RWPE2 (cell line): ENCODE results near the gene OR51E1.

Experiments
- ATAC-seq: fragments of 200-7000 bp; cut with Tn5 transposase; 3 replicates; pipeline ENCODE4 v1.9.1; 2021; ENCODE audit warnings: low read depth
- DNase-seq: peaks from one replicate; pipeline ENCODE4 v3.0.0-alpha.2; 2020; ENCODE audit warnings: low spot score
- H3K27ac ChIP-seq: fragments of 450-650 bp; 2 replicates; pipeline ENCODE4 v1.5.1; 2017; ENCODE audit warnings: mild to moderate bottlenecking; ENCODE audit not compliant: poor library complexity, severe bottlenecking
- H3K27me3 ChIP-seq: fragments of 250-450 bp; sonication (Bioruptor Pico); 2 replicates; pipeline ENCODE4 v1.5.1; 2021; ENCODE audit warnings: mild to moderate bottlenecking, moderate library complexity; ENCODE audit not compliant: insufficient read depth, poor library complexity, severe bottlenecking
- H3K36me3 ChIP-seq: fragments of 250-450 bp; sonication (Bioruptor Pico); 2 replicates; pipeline ENCODE4 v1.5.1; 2020; ENCODE audit warnings: low read depth, mild to moderate bottlenecking, moderate library complexity
- H3K4me1 ChIP-seq: fragments of 250-450 bp; sonication (Bioruptor Pico); 2 replicates; pipeline ENCODE4 v1.5.1; 2021; ENCODE audit warnings: mild to moderate bottlenecking, moderate library complexity; ENCODE audit not compliant: insufficient read depth, poor library complexity, severe bottlenecking
- H3K4me3 ChIP-seq: fragments of 250-450 bp; sonication (Bioruptor Pico); 2 replicates; pipeline ENCODE4 v1.5.1; 2021; ENCODE audit warnings: mild to moderate bottlenecking, moderate library complexity; ENCODE audit not compliant: severe bottlenecking
- H3K9me3 ChIP-seq: fragments of 250-450 bp; sonication (Bioruptor Pico); 2 replicates; pipeline ENCODE4 v1.5.1; 2021; ENCODE audit warnings: mild to moderate bottlenecking, moderate library complexity; ENCODE audit not compliant: severe bottlenecking
- CTCF ChIP-seq: fragments of 450-650 bp; IDR thresholded peaks from one replicate; pipeline ENCODE4 v1.5.1; 2017; ENCODE audit warnings: mild to moderate bottlenecking, moderate library complexity; ENCODE audit not compliant: poor library complexity, severe bottlenecking

The OR51E1 gene

DNA sequence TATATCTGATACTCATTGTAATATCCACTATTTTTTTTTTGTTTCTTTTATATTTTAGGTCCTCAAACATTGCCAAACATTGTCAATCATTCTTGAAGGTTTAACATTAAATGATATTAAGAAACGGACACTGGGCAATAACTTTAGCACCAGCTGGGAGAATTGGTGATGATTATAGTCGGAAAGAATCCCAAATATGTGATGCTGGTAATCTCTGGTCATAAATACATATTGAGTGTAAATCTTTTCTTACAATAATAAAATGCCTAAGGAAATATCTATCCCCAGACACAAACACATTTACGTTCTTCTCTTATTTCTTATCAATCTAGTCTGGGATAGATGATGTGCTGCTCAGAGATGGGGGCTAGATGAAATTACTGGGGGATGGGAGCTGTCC, 28.7 kb downstream of the OR51E1 start:
- Histone ChIP-seq H3K9me3 (no peaks in the 10 kb centered on the region), H3K27me3 (no peaks in the 10 kb centered on the region), H3K4me1 (no peaks in the 10 kb centered on the region), H3K27ac (no peak overlapping the region), H3K36me3 (no peaks in the 10 kb centered on the region), H3K4me3 (no peak overlapping the region)
- no peak for ATAC-seq
- TF ChIP-seq CTCF: no peak
- no peak for DNase-seq

DNA sequence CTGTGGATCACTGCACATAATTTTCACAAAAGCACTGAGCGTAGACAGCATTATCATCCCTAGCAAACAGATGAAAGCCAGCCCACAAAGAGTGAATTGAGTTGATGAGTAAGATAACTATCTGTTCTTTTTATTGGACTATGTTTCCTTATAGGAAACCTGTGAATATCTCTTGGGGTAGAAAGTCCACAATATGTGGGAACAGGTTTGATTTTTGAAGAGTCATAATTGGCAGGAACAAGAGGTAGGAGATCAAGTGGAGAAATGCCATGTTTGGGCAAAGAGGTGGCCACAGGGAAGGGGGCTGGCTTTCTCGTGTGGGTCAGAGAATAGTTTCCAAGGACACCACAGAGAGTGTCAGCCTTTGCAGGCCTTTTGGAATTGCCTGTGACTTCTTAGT, 30.0 kb downstream of the OR51E1 start:
- no peak for ATAC-seq
- Histone ChIP-seq H3K4me1 (no peaks in the 10 kb centered on the region), H3K27me3 (no peaks in the 10 kb centered on the region), H3K9me3 (no peaks in the 10 kb centered on the region), H3K36me3 (no peaks in the 10 kb centered on the region), H3K27ac (no peak overlapping the region), H3K4me3 (no peak overlapping the region)
- TF ChIP-seq CTCF: no peak
- DNase-seq: no peak

DNA sequence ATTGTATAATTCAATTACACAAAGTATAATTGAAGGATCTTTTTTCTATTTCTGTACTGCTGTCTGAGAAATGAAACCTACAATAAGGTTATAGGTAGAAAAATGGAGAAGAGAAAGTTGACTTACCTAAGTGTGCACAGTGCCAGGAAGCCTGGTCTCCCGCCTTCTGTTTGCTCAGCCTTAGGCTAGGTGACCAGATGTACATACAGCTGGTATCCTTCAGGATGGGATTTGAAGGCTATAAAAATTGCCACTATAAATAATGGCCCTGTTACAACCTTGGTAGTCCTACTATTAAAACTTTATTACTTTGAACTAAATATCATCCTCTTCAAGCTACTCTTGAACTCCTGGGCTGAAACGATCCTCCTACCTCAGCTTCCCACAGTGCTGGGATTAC, 34.2 kb downstream of the OR51E1 start:
- no peaks in the 10 kb centered on the region for H3K9me3 ChIP-seq
- no peak overlapping the region for H3K4me3 ChIP-seq
- H3K36me3 ChIP-seq: no peaks in the 10 kb centered on the region
- no peaks in the 10 kb centered on the region for H3K27me3 ChIP-seq
- H3K4me1 ChIP-seq: no peaks in the 10 kb centered on the region
- no peak for ATAC-seq
- H3K27ac ChIP-seq: no peak overlapping the region
- no peak for DNase-seq
- TF ChIP-seq CTCF: no peak

GRCh38 chr11:4680341-4680740, 36.6 kb downstream of the OR51E1 start:
- ATAC-seq: no peak
- TF ChIP-seq CTCF: no peak
- Histone ChIP-seq H3K27me3 (no peaks in the 10 kb centered on the region), H3K9me3 (no peaks in the 10 kb centered on the region), H3K36me3 (no peaks in the 10 kb centered on the region), H3K4me1 (no peaks in the 10 kb centered on the region), H3K4me3 (no peak overlapping the region), H3K27ac (no peak overlapping the region)
- no peak for DNase-seq

DNA sequence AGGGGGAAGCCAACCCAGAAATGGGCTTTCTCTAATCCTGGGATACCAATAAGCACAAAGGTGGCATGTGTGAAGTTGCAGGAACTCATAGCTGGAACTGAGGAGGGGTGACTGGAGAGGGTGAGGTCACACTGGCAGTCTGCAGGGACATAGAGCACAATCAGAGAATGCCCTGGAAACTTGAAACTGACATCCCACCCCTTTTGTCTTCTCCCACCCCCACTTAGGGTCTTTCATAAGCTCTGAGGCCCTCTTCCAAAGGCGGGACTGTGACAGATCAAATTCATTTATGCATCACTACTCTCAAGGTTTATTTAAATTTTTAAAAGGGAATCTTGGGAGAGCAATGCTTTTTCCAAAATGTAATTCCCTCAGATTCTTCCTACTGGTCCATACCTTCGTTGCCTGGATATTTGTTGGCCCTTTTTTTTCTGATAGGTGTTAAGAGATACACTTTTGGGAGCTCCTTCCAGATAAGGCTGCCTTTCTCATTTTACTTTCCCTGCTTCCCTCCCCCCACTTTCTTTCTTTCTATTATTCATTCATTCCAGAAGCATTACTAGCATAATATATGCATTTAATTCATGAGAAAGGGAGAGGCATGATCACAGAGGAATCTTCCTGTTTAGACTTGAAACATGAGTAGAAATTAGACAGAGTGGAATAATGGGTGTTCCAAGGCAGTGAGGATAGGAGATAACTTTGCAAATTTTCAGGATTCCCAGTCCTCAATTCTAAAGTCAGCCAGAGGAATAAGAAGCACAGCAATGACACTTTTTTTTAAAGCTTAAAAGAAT, 39.0 kb downstream of the OR51E1 start:
- Histone ChIP-seq H3K27ac (no peak overlapping the region), H3K4me1 (no peaks in the 10 kb centered on the region), H3K4me3 (no peak overlapping the region), H3K36me3 (no peaks in the 10 kb centered on the region), H3K9me3 (no peaks in the 10 kb centered on the region), H3K27me3 (no peaks in the 10 kb centered on the region)
- TF ChIP-seq CTCF: no peak
- DNase-seq: no peak
- ATAC-seq: peak; percentile 64; the same call in 1 of the 3 replicates
